ENCODE results near the gene KSR2. TPM values are rescaled to one million over a fixed set of nuclear protein-coding genes. Genes with fewer than 3 reads are reported as not detected.
"Not testable (repeated sequence)": the region's sequence is repeated elsewhere in the genome, so short reads cannot be mapped to it uniquely, and the experiment has no call there.

Gene KSR2
- total and polyA plus RNA-seq, 2 donors: 0.02 to 0.09 TPM

- H3K9me3 ChIP-seq (ENCODE audit: control insufficient read depth in 2 of 2, insufficient read depth in 1 of 2, low read length in 1 of 2): no peaks in the 10 kb centered on the region
- no peaks in the 10 kb centered on the region for H3K4me1 ChIP-seq (ENCODE audit: control insufficient read depth in 2 of 2, insufficient read depth in 2 of 2, low read length in 2 of 2)
- H3K27me3 ChIP-seq (ENCODE audit: control insufficient read depth in 2 of 2, insufficient read depth in 1 of 2, low read length in 1 of 2): no peaks in the 10 kb centered on the region
- no peak for DNase-seq (ENCODE audit: low read depth in 6 of 9, low spot score in 9 of 9)
- no peak overlapping the region for H3K27ac ChIP-seq (ENCODE audit: low read depth in 1 of 2, low read length in 1 of 2)
- 92% methylated on average over 2 of the region's 2 CpGs for WGBS
- H3K36me3 ChIP-seq (ENCODE audit: control insufficient read depth in 2 of 2, insufficient read depth in 2 of 2, low read length in 1 of 2): no peaks in the 10 kb centered on the region
- no peak overlapping the region for H3K4me3 ChIP-seq (ENCODE audit: low read length in 2 of 2)
Observed at GRCh38 chr12:117658226-117658625, 310.6 kb downstream of the KSR2 start.

- H3K27ac ChIP-seq (ENCODE audit: low read depth in 1 of 2, low read length in 1 of 2): no peak overlapping the region
- no peaks in the 10 kb centered on the region for H3K4me1 ChIP-seq (ENCODE audit: control insufficient read depth in 2 of 2, insufficient read depth in 2 of 2, low read length in 2 of 2)
- no peaks in the 10 kb centered on the region for H3K27me3 ChIP-seq (ENCODE audit: control insufficient read depth in 2 of 2, insufficient read depth in 1 of 2, low read length in 1 of 2)
- no peaks in the 10 kb centered on the region for H3K36me3 ChIP-seq (ENCODE audit: control insufficient read depth in 2 of 2, insufficient read depth in 2 of 2, low read length in 1 of 2)
- DNase-seq (ENCODE audit: low read depth in 6 of 9, low spot score in 9 of 9): no peak
- H3K4me3 ChIP-seq (ENCODE audit: low read length in 2 of 2): no peak overlapping the region
- H3K9me3 ChIP-seq (ENCODE audit: control insufficient read depth in 2 of 2, insufficient read depth in 1 of 2, low read length in 1 of 2): no peaks in the 10 kb centered on the region
Observed at GRCh38 chr12:117649796-117650195, 319.0 kb downstream of the KSR2 start.

- no peaks in the 10 kb centered on the region for H3K36me3 ChIP-seq (ENCODE audit: control insufficient read depth in 2 of 2, insufficient read depth in 2 of 2, low read length in 1 of 2)
- no peaks in the 10 kb centered on the region for H3K4me1 ChIP-seq (ENCODE audit: control insufficient read depth in 2 of 2, insufficient read depth in 2 of 2, low read length in 2 of 2)
- H3K9me3 ChIP-seq (ENCODE audit: control insufficient read depth in 2 of 2, insufficient read depth in 1 of 2, low read length in 1 of 2): no peaks in the 10 kb centered on the region
- no peak overlapping the region for H3K4me3 ChIP-seq (ENCODE audit: low read length in 2 of 2)
- H3K27ac ChIP-seq (ENCODE audit: low read depth in 1 of 2, low read length in 1 of 2): no peak overlapping the region
- no peaks in the 10 kb centered on the region for H3K27me3 ChIP-seq (ENCODE audit: control insufficient read depth in 2 of 2, insufficient read depth in 1 of 2, low read length in 1 of 2)
- DNase-seq (ENCODE audit: low read depth in 6 of 9, low spot score in 9 of 9): no peak
- WGBS: 48% methylated on average over 7 of the region's 7 CpGs
Observed at GRCh38 chr12:117646520-117646919, 322.3 kb downstream of the KSR2 start.

GRCh38 chr12:117645473-117645872 lies 323.3 kb downstream of the KSR2 start:
- Histone ChIP-seq H3K27ac (ENCODE audit: low read depth in 1 of 2, low read length in 1 of 2) (no peak overlapping the region), H3K9me3 (ENCODE audit: control insufficient read depth in 2 of 2, insufficient read depth in 1 of 2, low read length in 1 of 2) (no peaks in the 10 kb centered on the region), H3K4me3 (ENCODE audit: low read length in 2 of 2) (no peak overlapping the region), H3K4me1 (ENCODE audit: control insufficient read depth in 2 of 2, insufficient read depth in 2 of 2, low read length in 2 of 2) (no peaks in the 10 kb centered on the region), H3K27me3 (ENCODE audit: control insufficient read depth in 2 of 2, insufficient read depth in 1 of 2, low read length in 1 of 2) (no peaks in the 10 kb centered on the region), H3K36me3 (ENCODE audit: control insufficient read depth in 2 of 2, insufficient read depth in 2 of 2, low read length in 1 of 2) (no peaks in the 10 kb centered on the region)
- WGBS: 75% methylated on average over 3 of the region's 3 CpGs
- DNase-seq (ENCODE audit: low read depth in 6 of 9, low spot score in 9 of 9): no peak

- DNase-seq (ENCODE audit: low read depth in 6 of 9, low spot score in 9 of 9): no peak
- Histone ChIP-seq H3K27ac (ENCODE audit: low read depth in 1 of 2, low read length in 1 of 2) (no peak overlapping the region), H3K9me3 (ENCODE audit: control insufficient read depth in 2 of 2, insufficient read depth in 1 of 2, low read length in 1 of 2) (no peaks in the 10 kb centered on the region), H3K4me1 (ENCODE audit: control insufficient read depth in 2 of 2, insufficient read depth in 2 of 2, low read length in 2 of 2) (no peaks in the 10 kb centered on the region), H3K27me3 (ENCODE audit: control insufficient read depth in 2 of 2, insufficient read depth in 1 of 2, low read length in 1 of 2) (no peaks in the 10 kb centered on the region), H3K36me3 (ENCODE audit: control insufficient read depth in 2 of 2, insufficient read depth in 2 of 2, low read length in 1 of 2) (no peaks in the 10 kb centered on the region), H3K4me3 (ENCODE audit: low read length in 2 of 2) (no peak overlapping the region)
- 73% methylated on average over 4 of the region's 4 CpGs for WGBS
Observed at GRCh38 chr12:117643971-117644370, 324.8 kb downstream of the KSR2 start.

GRCh38 chr12:117641885-117642284 lies 326.9 kb downstream of the KSR2 start:
- H3K36me3 ChIP-seq (ENCODE audit: control insufficient read depth in 2 of 2, insufficient read depth in 2 of 2, low read length in 1 of 2): no peaks in the 10 kb centered on the region
- no peak overlapping the region for H3K4me3 ChIP-seq (ENCODE audit: low read length in 2 of 2)
- 89% methylated on average over 7 of the region's 7 CpGs for WGBS
- DNase-seq (ENCODE audit: low read depth in 6 of 9, low spot score in 9 of 9): no peak
- no peaks in the 10 kb centered on the region for H3K4me1 ChIP-seq (ENCODE audit: control insufficient read depth in 2 of 2, insufficient read depth in 2 of 2, low read length in 2 of 2)
- H3K27me3 ChIP-seq (ENCODE audit: control insufficient read depth in 2 of 2, insufficient read depth in 1 of 2, low read length in 1 of 2): no peaks in the 10 kb centered on the region
- H3K9me3 ChIP-seq (ENCODE audit: control insufficient read depth in 2 of 2, insufficient read depth in 1 of 2, low read length in 1 of 2): no peaks in the 10 kb centered on the region
- no peak overlapping the region for H3K27ac ChIP-seq (ENCODE audit: low read depth in 1 of 2, low read length in 1 of 2)

GRCh38 chr12:117640511-117640910 lies 328.3 kb downstream of the KSR2 start:
- no peak overlapping the region for H3K27ac ChIP-seq (ENCODE audit: low read depth in 1 of 2, low read length in 1 of 2)
- no peaks in the 10 kb centered on the region for H3K27me3 ChIP-seq (ENCODE audit: control insufficient read depth in 2 of 2, insufficient read depth in 1 of 2, low read length in 1 of 2)
- H3K9me3 ChIP-seq (ENCODE audit: control insufficient read depth in 2 of 2, insufficient read depth in 1 of 2, low read length in 1 of 2): no peaks in the 10 kb centered on the region
- no peak overlapping the region for H3K4me3 ChIP-seq (ENCODE audit: low read length in 2 of 2)
- no peak for DNase-seq (ENCODE audit: low read depth in 6 of 9, low spot score in 9 of 9)
- no peaks in the 10 kb centered on the region for H3K36me3 ChIP-seq (ENCODE audit: control insufficient read depth in 2 of 2, insufficient read depth in 2 of 2, low read length in 1 of 2)
- no peaks in the 10 kb centered on the region for H3K4me1 ChIP-seq (ENCODE audit: control insufficient read depth in 2 of 2, insufficient read depth in 2 of 2, low read length in 2 of 2)
- 85% methylated on average over 6 of the region's 6 CpGs for WGBS

GRCh38 chr12:117629454-117629853 lies 339.3 kb downstream of the KSR2 start:
- Histone ChIP-seq H3K4me3 (ENCODE audit: low read length in 2 of 2) (no peak overlapping the region), H3K36me3 (ENCODE audit: control insufficient read depth in 2 of 2, insufficient read depth in 2 of 2, low read length in 1 of 2) (no peaks in the 10 kb centered on the region), H3K4me1 (ENCODE audit: control insufficient read depth in 2 of 2, insufficient read depth in 2 of 2, low read length in 2 of 2) (no peaks in the 10 kb centered on the region), H3K27me3 (ENCODE audit: control insufficient read depth in 2 of 2, insufficient read depth in 1 of 2, low read length in 1 of 2) (no peaks in the 10 kb centered on the region), H3K9me3 (ENCODE audit: control insufficient read depth in 2 of 2, insufficient read depth in 1 of 2, low read length in 1 of 2) (no peaks in the 10 kb centered on the region), H3K27ac (ENCODE audit: low read depth in 1 of 2, low read length in 1 of 2) (no peak overlapping the region)
- 11% methylated on average over 2 of the region's 2 CpGs for WGBS
- no peak for DNase-seq (ENCODE audit: low read depth in 6 of 9, low spot score in 9 of 9)

- not testable (repeated sequence) for H3K36me3 ChIP-seq (ENCODE audit: control insufficient read depth in 2 of 2, insufficient read depth in 2 of 2, low read length in 1 of 2); H3K27me3 ChIP-seq (ENCODE audit: control insufficient read depth in 2 of 2, insufficient read depth in 1 of 2, low read length in 1 of 2); H3K27ac ChIP-seq (ENCODE audit: low read depth in 1 of 2, low read length in 1 of 2); H3K4me3 ChIP-seq (ENCODE audit: low read length in 2 of 2); DNase-seq (ENCODE audit: low read depth in 6 of 9, low spot score in 9 of 9); H3K9me3 ChIP-seq (ENCODE audit: control insufficient read depth in 2 of 2, insufficient read depth in 1 of 2, low read length in 1 of 2); H3K4me1 ChIP-seq (ENCODE audit: control insufficient read depth in 2 of 2, insufficient read depth in 2 of 2, low read length in 2 of 2)
- WGBS: 78% methylated on average over 7 of the region's 7 CpGs
Observed at GRCh38 chr12:117628711-117629110, 340.1 kb downstream of the KSR2 start.

GRCh38 chr12:117622741-117623140 lies 346.0 kb downstream of the KSR2 start:
- DNase-seq (ENCODE audit: low read depth in 6 of 9, low spot score in 9 of 9): no peak
- Histone ChIP-seq H3K4me1 (ENCODE audit: control insufficient read depth in 2 of 2, insufficient read depth in 2 of 2, low read length in 2 of 2) (no peaks in the 10 kb centered on the region), H3K36me3 (ENCODE audit: control insufficient read depth in 2 of 2, insufficient read depth in 2 of 2, low read length in 1 of 2) (no peaks in the 10 kb centered on the region), H3K9me3 (ENCODE audit: control insufficient read depth in 2 of 2, insufficient read depth in 1 of 2, low read length in 1 of 2) (no peaks in the 10 kb centered on the region), H3K27ac (ENCODE audit: low read depth in 1 of 2, low read length in 1 of 2) (no peak overlapping the region), H3K27me3 (ENCODE audit: control insufficient read depth in 2 of 2, insufficient read depth in 1 of 2, low read length in 1 of 2) (no peaks in the 10 kb centered on the region), H3K4me3 (ENCODE audit: low read length in 2 of 2) (no peak overlapping the region)
- WGBS: 97% methylated on average over 1 of the region's 1 CpG
